B cell (primary cell): Measurements from ENCODE around the gene CCL20. TPM values are rescaled to one million over a fixed set of nuclear protein-coding genes. Genes with fewer than 3 reads are reported as not detected.

ENCODE experiments used
- ATAC-seq: fragments of 200-7000 bp; cut with Tn5 transposase; one replicate; pipeline ENCODE4 v1.10.0; 2021; ENCODE audit warnings: low read depth, mild to moderate bottlenecking, moderate number of reproducible peaks, moderate library complexity
- CTCF ChIA-PET: fragments of 350-600 bp; sonication (Branson Sonifier 250); formaldehyde crosslinking; loops from one replicate; lab custom pipeline; 2021; ENCODE audit warnings: antibody characterized with exemption, inconsistent platforms; lab: Charles Lee
- POLR2A ChIA-PET: fragments of 350-600 bp; sonication (Branson Sonifier 250); formaldehyde crosslinking; loops from one replicate; lab custom pipeline; 2021; ENCODE audit warnings: antibody characterized with exemption; lab: Charles Lee
- DNase-seq: peaks from one replicate; pipeline ENCODE4 v3.0.0; 2013
- H2AFZ ChIP-seq: 2 replicates; pipeline ENCODE4 v1.6.1; 2012; ENCODE audit warnings: mild to moderate bottlenecking, low read depth, low read length; ENCODE audit not compliant: insufficient read depth, poor library complexity, severe bottlenecking
- H3K27ac ChIP-seq, 2 donors: 1 replicate in 1 of 2; 2 replicates in 1 of 2; pipeline ENCODE4 v1.5.1; 2012 to 2013; ENCODE audit warnings: low read length in 2 of 2, mild to moderate bottlenecking in 2 of 2, moderate library complexity in 1 of 2
- H3K27me3 ChIP-seq, 4 experiments: fragments of 200-600 bp in 1 of 4; sonication (generic) in 1 of 4; replicated peaks in 1 of 4; 1 replicate in 2 of 4; 2 replicates in 2 of 4; pipeline versions ENCODE4 v1.6.1 to v1.7.0; 2013 to 2016; ENCODE audit warnings: low read length in 3 of 4, mild to moderate bottlenecking in 2 of 4, mixed read lengths in 1 of 4, moderate library complexity in 1 of 4; ENCODE audit not compliant: insufficient read depth in 4 of 4, control insufficient read depth in 3 of 4; ENCODE audit errors: control extremely low read depth in 1 of 4
- H3K36me3 ChIP-seq, 2 experiments: replicated peaks in 1 of 2; 1 replicate in 1 of 2; 2 replicates in 1 of 2; pipeline versions ENCODE4 v1.6.1 to v1.7.1; 2013; ENCODE audit warnings: low read length in 1 of 2; ENCODE audit not compliant: insufficient read depth in 2 of 2, control insufficient read depth in 1 of 2; ENCODE audit errors: control extremely low read depth in 1 of 2, extremely low read depth in 1 of 2
- H3K4me1 ChIP-seq, 2 donors: fragments of 200-600 bp in 1 of 2; sonication (generic) in 1 of 2; 1 replicate in 1 of 2; 2 replicates in 1 of 2; pipeline versions ENCODE4 v1.5.1 to v1.6.1; 2013 to 2017; ENCODE audit warnings: low read length in 2 of 2; ENCODE audit not compliant: control insufficient read depth in 2 of 2, insufficient read depth in 2 of 2
- H3K4me2 ChIP-seq: replicated peaks from 2 replicates; pipeline ENCODE3; 2012; ENCODE audit warnings: mild to moderate bottlenecking, low read depth, low read length; ENCODE audit not compliant: poor library complexity, severe bottlenecking
- H3K4me3 ChIP-seq, 5 experiments: fragments of 200-600 bp in 1 of 5; sonication (generic) in 1 of 5; 1 replicate in 3 of 5; 2 replicates in 2 of 5; pipeline versions ENCODE4 v1.5.1 to v1.7.0; 2011 to 2016; ENCODE audit warnings: low read length in 4 of 5, mild to moderate bottlenecking in 4 of 5, low read depth in 2 of 5, control low read depth in 1 of 5, moderate library complexity in 1 of 5; ENCODE audit not compliant: insufficient read depth in 1 of 5; ENCODE audit errors: control extremely low read depth in 1 of 5, extremely low read depth in 1 of 5
- H3K79me2 ChIP-seq: fragments of 200-600 bp; sonication (generic); one replicate; pipeline ENCODE4 v1.6.0; 2016; ENCODE audit warnings: low read length; ENCODE audit not compliant: control insufficient read depth, insufficient read depth
- H3K9ac ChIP-seq: fragments of 200-600 bp; sonication (generic); 2 replicates; pipeline ENCODE4 v1.6.1; 2017; ENCODE audit warnings: mild to moderate bottlenecking, low read length, moderate library complexity
- H3K9me3 ChIP-seq, 3 donors: one replicate each; pipeline versions ENCODE4 v1.6.1 to v1.7.1; 2013; ENCODE audit warnings: low read length in 2 of 3; ENCODE audit not compliant: control insufficient read depth in 2 of 3, insufficient read depth in 1 of 3; ENCODE audit errors: control extremely low read depth in 1 of 3
- H4K20me1 ChIP-seq: 2 replicates; pipeline ENCODE4 v1.6.0; 2012; ENCODE audit warnings: mild to moderate bottlenecking, low read length; ENCODE audit not compliant: insufficient read depth, control insufficient read depth, poor library complexity, severe bottlenecking
- H3K27ac Mint-ChIP-seq: one replicate; pipeline ENCODE4 v1.8.0; 2021; ENCODE audit warnings: mixed read lengths
- H3K27me3 Mint-ChIP-seq: one replicate; pipeline ENCODE4 v1.8.0; 2021; ENCODE audit warnings: mixed read lengths
- H3K4me1 Mint-ChIP-seq: one replicate; pipeline ENCODE4 v1.8.0; 2021; ENCODE audit warnings: mixed read lengths
- H3K4me3 Mint-ChIP-seq: one replicate; pipeline ENCODE4 v1.8.0; 2021; ENCODE audit warnings: mixed read lengths
- H3K9me3 Mint-ChIP-seq: one replicate; pipeline ENCODE4 v1.8.0; 2022; ENCODE audit warnings: mixed read lengths; ENCODE audit not compliant: insufficient read depth
- CTCF ChIP-seq: fragments of 200-600 bp; IDR thresholded peaks from one replicate; pipeline ENCODE4 v1.8.0; 2022; ENCODE audit warnings: antibody characterized with exemption, mild to moderate bottlenecking
- EZH2 ChIP-seq: IDR thresholded peaks from 2 replicates; pipeline ENCODE4 v1.6.1; 2012; ENCODE audit warnings: borderline replicate concordance, low read depth, mild to moderate bottlenecking, moderate library complexity, low read length; ENCODE audit not compliant: insufficient read depth, poor library complexity, severe bottlenecking
- WGBS: methylation state at CpG from one replicate; pipeline ENCODE4 v1.1.5; 2013; ENCODE audit warnings: missing lambda C conversion rate; ENCODE audit not compliant: insufficient coverage; 5-methylcytosine and 5-hydroxymethylcytosine counted together
- intact Hi-C: fragments of 100-400 bp; cut with micrococcal nuclease; formaldehyde crosslinking; loops from one replicate; pipeline ENCODE4 v1.10.0; 2022
- polyA plus RNA-seq: library from polyadenylated mRNA; depleted of rRNA; stranded (reverse); fragments of >200 nt; gene quantifications from 2 replicates; pipeline ENCODE4 v1.2.3, GENCODE V29; 2012
- total RNA-seq, 2 donors: library from RNA; stranded (reverse); fragments of 120-200 nt in 1 of 2; gene quantifications; 1 replicate in 1 of 2; 2 replicates in 1 of 2; pipeline versions ENCODE4 v1.2.3 to v1.2.4, GENCODE V29; 2013 to 2022

Gene CCL20
- total and polyA plus RNA-seq, 2 donors (not counting 1 experiment from before 2014, with no cell fraction given): 0.31 TPM; not detected in 1

- Histone ChIP-seq H3K27ac (no peak overlapping the region), H3K4me2 (no peak overlapping the region), H3K27me3 (peaks cover 0 to 3% (median 0%) of the 10 kb centered on the region in 4 experiments), H3K9ac (no peak overlapping the region), H3K9me3 (peaks cover 0 to 3% (median 0%) of the 10 kb centered on the region in 3 donors), H3K4me1 (no peaks in the 10 kb centered on the region), H4K20me1 (no peaks in the 10 kb centered on the region), H3K79me2 (no peaks in the 10 kb centered on the region), H2AFZ (no peak overlapping the region), H3K4me3 (no peak overlapping the region), H3K36me3 (no peaks in the 10 kb centered on the region)
- 97% methylated on average over 7 of the region's 9 CpGs for WGBS
- DNase-seq (no peak), ATAC-seq (no peak)
- intact Hi-C loops: no loop called here
- H3K9me3 Mint-ChIP-seq: no peaks in the 10 kb centered on the region
- no peak overlapping the region for H3K27ac Mint-ChIP-seq
- CTCF ChIA-PET: no interaction called here
- no peaks in the 10 kb centered on the region for H3K4me1 Mint-ChIP-seq
- POLR2A ChIA-PET: no interaction called here
- no peak for TF ChIP-seq CTCF
- H3K4me3 Mint-ChIP-seq: no peak overlapping the region
- H3K27me3 Mint-ChIP-seq: peaks cover 26% of the 10 kb centered on the region
Measured at GRCh38 chr2:227818675-227819397, 5.2 kb downstream of the CCL20 start.

GRCh38 chr2:227819398-227819697 is 5.7 kb downstream of the CCL20 start:
- H3K4me3 ChIP-seq: no peak overlapping the region
- no peaks in the 10 kb centered on the region for H3K79me2 ChIP-seq
- H3K9me3 ChIP-seq: peaks cover 0 to 3% (median 0%) of the 10 kb centered on the region in 3 donors
- no peaks in the 10 kb centered on the region for H3K4me1 ChIP-seq
- no peak overlapping the region for H3K4me2 ChIP-seq
- TF ChIP-seq CTCF: no peak
- TF ChIP-seq EZH2: no peak
- Mint-ChIP-seq H3K4me3 (no peak overlapping the region), H3K27ac (no peak overlapping the region), H3K4me1 (no peaks in the 10 kb centered on the region), H3K9me3 (no peaks in the 10 kb centered on the region), H3K27me3 (peaks cover 23% of the 10 kb centered on the region)
- CTCF ChIA-PET: no interaction called here
- DNase-seq: no peak
- WGBS: 92% methylated on average over 3 of the region's 3 CpGs
- H3K9ac ChIP-seq: no peak overlapping the region
- no peaks in the 10 kb centered on the region for H4K20me1 ChIP-seq
- no peak for ATAC-seq
- no peaks in the 10 kb centered on the region for H3K27me3 ChIP-seq
- no peaks in the 10 kb centered on the region for H3K36me3 ChIP-seq
- intact Hi-C loops: no loop called here
- POLR2A ChIA-PET: no interaction called here
- no peak overlapping the region for H2AFZ ChIP-seq
- H3K27ac ChIP-seq: no peak overlapping the region
